Astrocyte (in vitro differentiated cells and primary cell): Measurements from ENCODE around the gene F3. TPM values are rescaled to one million over a fixed set of nuclear protein-coding genes. Genes with fewer than 3 reads are reported as not detected.

Experiments
- DNase-seq: peaks from one replicate; pipeline ENCODE4 v3.0.0-alpha.2; 2010; ENCODE audit warnings: low read depth
- FAIRE-seq: peaks from 2 replicates; lab custom pipeline; 2011; peaks lifted over from hg19 to GRCh38; lab: Jason Lieb, UNC
- H2AFZ ChIP-seq: 2 replicates; pipeline ENCODE4 v1.6.0; 2012; ENCODE audit warnings: low read depth, low read length, inconsistent platforms
- H3K27ac ChIP-seq: 2 replicates; pipeline ENCODE4 v1.5.1; 2011; ENCODE audit warnings: low read depth, low read length, inconsistent platforms
- H3K27me3 ChIP-seq: 2 replicates; pipeline ENCODE4 v1.6.0; 2011; ENCODE audit warnings: low read length, inconsistent platforms; ENCODE audit not compliant: insufficient read depth
- H3K36me3 ChIP-seq: 2 replicates; pipeline ENCODE4 v1.5.1; 2011; ENCODE audit warnings: low read length, inconsistent platforms; ENCODE audit not compliant: insufficient read depth
- H3K4me1 ChIP-seq: 2 replicates; pipeline ENCODE4 v1.5.1; 2011; ENCODE audit warnings: low read length, inconsistent platforms; ENCODE audit not compliant: insufficient read depth
- H3K4me2 ChIP-seq: 2 replicates; pipeline ENCODE4 v1.6.0; 2012; ENCODE audit warnings: low read length, inconsistent platforms
- H3K4me3 ChIP-seq: 2 replicates; pipeline ENCODE4 v1.5.1; 2011; ENCODE audit warnings: low read depth, mild to moderate bottlenecking, low read length, inconsistent platforms; ENCODE audit not compliant: insufficient read depth
- H3K79me2 ChIP-seq: 2 replicates; pipeline ENCODE4 v1.6.0; 2012; ENCODE audit warnings: mild to moderate bottlenecking, low read length, inconsistent platforms; ENCODE audit not compliant: insufficient read depth
- H3K9ac ChIP-seq: 2 replicates; pipeline ENCODE4 v1.6.0; 2012; ENCODE audit warnings: mild to moderate bottlenecking, low read length, inconsistent platforms
- H3K9me3 ChIP-seq: 2 replicates; pipeline ENCODE4 v1.5.1; 2012; ENCODE audit warnings: low read depth, mild to moderate bottlenecking, low read length, inconsistent platforms; ENCODE audit not compliant: insufficient read depth
- H4K20me1 ChIP-seq: 2 replicates; pipeline ENCODE4 v1.6.0; 2012; ENCODE audit warnings: low read length, inconsistent platforms; ENCODE audit not compliant: insufficient read depth
- H3K27ac Mint-ChIP-seq: one replicate; pipeline ENCODE4 v1.8.0; 2021; ENCODE audit warnings: mild to moderate bottlenecking, mixed read lengths; ENCODE audit not compliant: unreplicated experiment
- H3K27me3 Mint-ChIP-seq: one replicate; pipeline ENCODE4 v1.8.0; 2021; ENCODE audit warnings: low read depth, mixed read lengths; ENCODE audit not compliant: unreplicated experiment
- H3K36me3 Mint-ChIP-seq: one replicate; pipeline ENCODE4 v1.8.0; 2021; ENCODE audit warnings: low read depth, mixed read lengths; ENCODE audit not compliant: unreplicated experiment
- H3K4me1 Mint-ChIP-seq: one replicate; pipeline ENCODE4 v1.8.0; 2021; ENCODE audit warnings: low read depth, mixed read lengths; ENCODE audit not compliant: unreplicated experiment
- H3K4me3 Mint-ChIP-seq: one replicate; pipeline ENCODE4 v1.8.0; 2021; ENCODE audit warnings: mild to moderate bottlenecking, moderate library complexity, mixed read lengths; ENCODE audit not compliant: unreplicated experiment
- H3K9me3 Mint-ChIP-seq: one replicate; pipeline ENCODE4 v1.8.0; 2021; ENCODE audit warnings: mild to moderate bottlenecking, mixed read lengths; ENCODE audit not compliant: unreplicated experiment
- EZH2 ChIP-seq: IDR thresholded peaks from 2 replicates; pipeline ENCODE4 v1.6.1; 2012; ENCODE audit warnings: mild to moderate bottlenecking, low read length, inconsistent platforms; ENCODE audit not compliant: insufficient read depth
- total RNA-seq: library from RNA; stranded (reverse); gene quantifications from 2 replicates; pipeline ENCODE4 v1.2.1, GENCODE V29; 2021
- TF ChIP-seq, protein P1 (sequence below): IDR thresholded peaks from 2 replicates; pipeline ENCODE4 v1.5.1; 2011; ENCODE audit warnings: low read depth, mild to moderate bottlenecking, inconsistent platforms, low read length, moderate library complexity; ENCODE audit not compliant: insufficient read depth

Gene F3
- total RNA-seq, 1 donor from 2014 or later = 36.1 TPM

- Mint-ChIP-seq H3K27ac (no peak overlapping the region), H3K4me3 (no peak overlapping the region), H3K9me3 (peaks cover 2% of the 10 kb centered on the region), H3K4me1 (peaks cover 22% of the 10 kb centered on the region), H3K27me3 (no peaks in the 10 kb centered on the region), H3K36me3 (peaks cover 7% of the 10 kb centered on the region)
- no peak overlapping the region for H3K27ac ChIP-seq
- no peaks in the 10 kb centered on the region for H3K79me2 ChIP-seq
- H3K4me2 ChIP-seq = no peak overlapping the region
- TF ChIP-seq, protein P1, sequence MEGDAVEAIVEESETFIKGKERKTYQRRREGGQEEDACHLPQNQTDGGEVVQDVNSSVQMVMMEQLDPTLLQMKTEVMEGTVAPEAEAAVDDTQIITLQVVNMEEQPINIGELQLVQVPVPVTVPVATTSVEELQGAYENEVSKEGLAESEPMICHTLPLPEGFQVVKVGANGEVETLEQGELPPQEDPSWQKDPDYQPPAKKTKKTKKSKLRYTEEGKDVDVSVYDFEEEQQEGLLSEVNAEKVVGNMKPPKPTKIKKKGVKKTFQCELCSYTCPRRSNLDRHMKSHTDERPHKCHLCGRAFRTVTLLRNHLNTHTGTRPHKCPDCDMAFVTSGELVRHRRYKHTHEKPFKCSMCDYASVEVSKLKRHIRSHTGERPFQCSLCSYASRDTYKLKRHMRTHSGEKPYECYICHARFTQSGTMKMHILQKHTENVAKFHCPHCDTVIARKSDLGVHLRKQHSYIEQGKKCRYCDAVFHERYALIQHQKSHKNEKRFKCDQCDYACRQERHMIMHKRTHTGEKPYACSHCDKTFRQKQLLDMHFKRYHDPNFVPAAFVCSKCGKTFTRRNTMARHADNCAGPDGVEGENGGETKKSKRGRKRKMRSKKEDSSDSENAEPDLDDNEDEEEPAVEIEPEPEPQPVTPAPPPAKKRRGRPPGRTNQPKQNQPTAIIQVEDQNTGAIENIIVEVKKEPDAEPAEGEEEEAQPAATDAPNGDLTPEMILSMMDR = no peak
- no peak for TF ChIP-seq EZH2
- H3K9me3 ChIP-seq = no peaks in the 10 kb centered on the region
- H3K9ac ChIP-seq = no peak overlapping the region
- DNase-seq (no peak), FAIRE-seq (peak; percentile 66)
- no peak overlapping the region for H3K4me3 ChIP-seq
- peaks cover 8% of the 10 kb centered on the region for H4K20me1 ChIP-seq
- no peaks in the 10 kb centered on the region for H3K27me3 ChIP-seq
- peaks cover 17% of the 10 kb centered on the region for H3K36me3 ChIP-seq
- H3K4me1 ChIP-seq = peaks cover 5% of the 10 kb centered on the region
- no peak overlapping the region for H2AFZ ChIP-seq
Observed at GRCh38 chr1:94526152-94526980, 15.2 kb downstream of the F3 start.

DNA sequence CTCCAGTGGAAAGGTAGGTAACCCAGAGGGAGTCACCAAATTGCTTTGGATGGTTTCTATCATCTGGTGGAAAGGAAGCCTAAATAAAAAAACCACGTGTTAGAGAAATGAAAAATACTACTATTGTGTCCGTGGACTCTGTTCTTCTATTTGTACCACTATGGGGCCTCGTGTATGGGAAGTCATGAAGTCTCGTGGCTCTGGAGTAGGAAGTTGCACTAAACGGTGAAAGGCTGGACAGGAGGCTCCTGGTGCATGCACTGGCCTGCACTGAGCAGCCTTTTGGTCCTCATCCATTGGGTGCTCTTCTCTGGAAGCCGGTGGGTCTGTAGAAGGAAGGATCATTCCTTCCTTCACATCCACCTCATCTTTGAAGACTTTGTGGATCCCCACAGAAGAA, 17.0 kb downstream of the F3 start:
- H3K79me2 ChIP-seq = no peaks in the 10 kb centered on the region
- no peak overlapping the region for H3K4me3 ChIP-seq
- H3K27ac ChIP-seq = no peak overlapping the region
- peaks cover 5% of the 10 kb centered on the region for H3K36me3 ChIP-seq
- Mint-ChIP-seq H3K36me3 (peaks cover 2% of the 10 kb centered on the region), H3K4me1 (peaks cover 19% of the 10 kb centered on the region), H3K27me3 (no peaks in the 10 kb centered on the region), H3K4me3 (no peak overlapping the region), H3K9me3 (peaks cover 2% of the 10 kb centered on the region), H3K27ac (no peak overlapping the region)
- H3K9me3 ChIP-seq = no peaks in the 10 kb centered on the region
- FAIRE-seq (no peak), DNase-seq (no peak)
- no peak overlapping the region for H3K4me2 ChIP-seq
- TF ChIP-seq, protein P1 = no peak
- no peak for TF ChIP-seq EZH2
- no peak overlapping the region for H3K9ac ChIP-seq
- peaks cover 5% of the 10 kb centered on the region for H3K4me1 ChIP-seq
- no peak overlapping the region for H2AFZ ChIP-seq
- H3K27me3 ChIP-seq = no peaks in the 10 kb centered on the region
- H4K20me1 ChIP-seq = no peaks in the 10 kb centered on the region

DNA sequence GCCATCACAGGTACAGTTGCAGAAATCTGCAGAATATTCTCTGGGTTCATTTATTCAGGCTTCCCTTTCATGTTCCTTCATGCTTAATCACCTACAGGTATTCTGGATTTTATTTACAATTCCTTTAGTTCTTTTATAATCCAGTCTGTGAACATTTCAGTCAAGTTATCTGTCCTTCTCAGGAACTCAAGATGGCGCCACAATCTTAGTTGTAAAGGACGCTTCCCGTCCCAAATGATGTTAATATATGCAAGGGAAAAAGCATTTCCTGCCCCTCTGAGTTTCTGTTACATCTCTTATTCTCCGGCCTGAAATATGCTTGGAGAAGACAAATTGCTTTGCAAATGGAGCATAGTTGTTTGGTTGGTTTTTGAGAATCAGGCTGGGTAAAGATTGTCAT, 19.3 kb downstream of the F3 start:
- H2AFZ ChIP-seq = no peak overlapping the region
- DNase-seq = no peak
- no peaks in the 10 kb centered on the region for H3K27me3 Mint-ChIP-seq
- no peaks in the 10 kb centered on the region for H3K36me3 Mint-ChIP-seq
- H3K27ac Mint-ChIP-seq = no peak overlapping the region
- no peak overlapping the region for H3K9ac ChIP-seq
- H3K4me1 Mint-ChIP-seq = peaks cover 10% of the 10 kb centered on the region
- peaks cover 2% of the 10 kb centered on the region for H3K9me3 Mint-ChIP-seq
- no peak overlapping the region for H3K4me2 ChIP-seq
- no peaks in the 10 kb centered on the region for H3K9me3 ChIP-seq
- H3K4me3 Mint-ChIP-seq = no peak overlapping the region
- no peaks in the 10 kb centered on the region for H4K20me1 ChIP-seq
- TF ChIP-seq, protein P1 = peak; percentile 57
- no peak for TF ChIP-seq EZH2
- no peaks in the 10 kb centered on the region for H3K4me1 ChIP-seq
- H3K79me2 ChIP-seq = no peaks in the 10 kb centered on the region
- H3K4me3 ChIP-seq = no peak overlapping the region
- H3K36me3 ChIP-seq = no peaks in the 10 kb centered on the region
- FAIRE-seq = peak; percentile 84
- H3K27me3 ChIP-seq = no peaks in the 10 kb centered on the region
- H3K27ac ChIP-seq = no peak overlapping the region
